ENCODE results near the gene CC2D2A.
A peak's percentile ranks its signal among the peaks of the same experiment; 100 is the strongest.
"Not testable (repeated sequence)": the region's sequence is repeated elsewhere in the genome, so short reads cannot be mapped to it uniquely, and the experiment has no call there.

The CC2D2A gene

GRCh38 chr4:15563871-15564270, 94.2 kb downstream of the CC2D2A start:
- DNase-seq = no peak

GRCh38 chr4:15568821-15569220, 99.1 kb downstream of the CC2D2A start:
- no peak for DNase-seq

- no peak for DNase-seq
Measured at GRCh38 chr4:15569746-15570145, 100.1 kb downstream of the CC2D2A start.

- DNase-seq = no peak
Measured at GRCh38 chr4:15575966-15576365, 106.3 kb downstream of the CC2D2A start.

DNA sequence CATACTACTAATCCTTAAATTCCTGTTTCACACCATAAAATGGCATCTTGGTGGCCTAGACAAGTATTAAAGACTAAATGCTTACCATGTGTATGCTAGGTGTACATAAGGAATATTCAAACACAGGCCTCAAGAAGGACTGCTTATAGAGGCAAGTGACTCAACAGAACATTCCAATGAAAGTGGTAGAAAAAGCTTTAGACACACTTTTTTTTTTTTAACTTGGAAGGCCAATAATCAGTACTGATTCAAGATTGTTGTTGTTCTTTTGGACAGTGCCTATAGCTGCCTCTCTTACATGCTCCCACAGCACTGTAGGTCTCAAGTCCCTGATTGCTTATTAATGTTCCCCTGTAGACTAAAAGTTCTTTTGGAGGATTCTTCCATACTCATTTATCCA, 107.8 kb downstream of the CC2D2A start:
- DNase-seq = no peak

GRCh38 chr4:15584785-15585184, 115.1 kb downstream of the CC2D2A start:
- DNase-seq = no peak

GRCh38 chr4:15585331-15585730, 115.6 kb downstream of the CC2D2A start:
- no peak for DNase-seq

DNA sequence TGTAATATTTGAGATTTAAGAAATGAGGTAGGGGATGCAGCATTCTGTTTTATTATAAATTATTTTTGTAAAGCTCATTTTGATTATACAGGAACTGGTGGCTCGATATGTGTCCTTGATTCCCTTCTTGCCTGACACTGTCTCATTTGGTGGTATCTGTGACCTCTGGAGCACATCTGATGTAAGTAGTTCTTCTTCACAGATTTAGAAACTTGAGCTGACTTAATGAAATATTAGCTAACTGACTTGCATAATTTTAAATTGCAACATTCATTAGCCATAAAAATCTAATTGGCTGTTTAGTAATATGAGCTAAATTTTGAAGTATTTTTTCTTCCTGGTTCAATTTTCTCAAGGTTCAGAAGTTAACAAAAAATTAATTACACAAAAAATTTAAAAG, 116.4 kb downstream of the CC2D2A start:
- DNase-seq = no peak

GRCh38 chr4:15587649-15588048, 118.0 kb downstream of the CC2D2A start:
- DNase-seq = no peak

DNA sequence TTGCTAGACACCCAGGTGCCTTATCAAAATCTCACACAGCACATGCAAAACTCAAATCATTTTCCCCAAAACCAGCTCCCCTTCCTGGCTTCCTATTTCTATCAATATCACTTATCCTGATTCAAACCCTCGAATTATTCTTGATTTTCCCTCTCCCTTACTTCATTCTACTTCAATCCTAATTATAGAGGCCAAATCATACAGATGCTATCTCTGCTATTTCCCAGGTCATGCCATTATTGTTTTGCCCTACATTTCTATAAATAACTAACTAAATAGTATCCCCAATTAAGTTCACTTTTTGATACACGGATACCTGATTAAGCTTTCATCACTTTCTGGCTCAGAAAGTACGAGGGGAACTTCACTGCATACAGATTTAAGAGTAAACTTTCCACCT, 123.1 kb downstream of the CC2D2A start:
- DNase-seq = no peak

DNA sequence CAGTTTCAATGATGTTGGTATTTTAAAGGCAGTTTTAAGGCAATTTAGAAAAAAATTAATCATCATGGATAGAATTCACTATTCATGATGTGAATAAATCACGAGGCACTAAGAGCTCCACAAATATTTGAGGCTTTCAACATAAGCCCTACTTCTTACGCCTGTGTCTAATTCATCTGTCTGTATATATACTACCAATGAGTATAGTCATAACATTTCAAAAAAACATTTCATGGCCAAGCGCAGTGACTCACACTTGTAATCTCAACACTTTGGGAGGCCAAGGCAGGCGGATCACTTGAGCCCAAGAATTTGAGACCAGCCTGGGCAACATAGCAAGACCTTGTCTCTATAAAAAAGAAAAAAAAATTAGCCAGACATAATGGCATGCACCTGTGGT, 129.0 kb downstream of the CC2D2A start:
- no peak for DNase-seq

DNA sequence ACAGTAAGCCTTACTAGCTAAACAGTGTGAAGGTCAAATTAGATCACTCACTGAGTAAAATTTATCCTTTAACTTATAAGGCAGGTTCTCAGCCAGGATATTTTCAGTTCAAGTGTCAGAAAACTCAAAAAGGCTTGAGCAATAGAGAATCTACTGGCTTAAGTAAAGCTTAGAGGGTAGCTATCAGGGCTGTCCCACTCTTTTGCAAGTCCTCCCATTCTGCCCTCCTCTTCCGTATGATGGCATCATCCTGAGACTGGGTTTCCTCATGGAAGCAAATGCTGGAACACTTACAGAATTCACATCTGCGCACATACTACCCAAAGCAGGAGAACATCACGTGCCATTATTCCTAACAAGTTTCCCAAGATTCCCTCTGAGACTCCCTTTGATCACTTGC, 130.5 kb downstream of the CC2D2A start:
- DNase-seq = no peak

- no peak for DNase-seq
Measured at GRCh38 chr4:15601862-15602261, 132.2 kb downstream of the CC2D2A start.

- DNase-seq = no peak
Measured at GRCh38 chr4:15605537-15605936, 135.9 kb downstream of the CC2D2A start.

DNA sequence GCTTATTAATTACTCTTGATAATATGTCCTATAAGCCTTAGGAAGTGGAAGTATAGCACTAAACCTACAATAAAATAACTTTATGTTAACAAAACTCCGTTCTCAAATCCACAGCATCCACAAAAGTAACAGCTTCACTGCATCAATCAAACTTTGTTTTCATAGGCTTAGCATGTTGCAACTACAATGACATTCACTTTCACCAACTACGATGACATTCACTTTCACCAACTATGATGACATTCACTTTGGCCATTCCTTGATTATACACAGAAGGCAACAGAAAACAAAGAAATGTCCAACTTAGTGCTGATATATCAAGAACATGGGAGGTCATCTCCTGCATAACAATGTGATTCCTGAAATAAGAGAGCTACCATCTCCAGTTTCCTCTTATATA, 141.2 kb downstream of the CC2D2A start:
- DNase-seq = no peak

GRCh38 chr4:15612136-15612535, 142.5 kb downstream of the CC2D2A start:
- no peak for DNase-seq

GRCh38 chr4:15614891-15615290, 145.2 kb downstream of the CC2D2A start:
- not testable (repeated sequence) for DNase-seq

GRCh38 chr4:15617407-15617806, 147.7 kb downstream of the CC2D2A start:
- DNase-seq = not testable (repeated sequence)

- no peak for DNase-seq
Measured at GRCh38 chr4:15636818-15637217, 167.1 kb downstream of the CC2D2A start.

GRCh38 chr4:15638418-15638817, 168.7 kb downstream of the CC2D2A start:
- no peak for DNase-seq

- DNase-seq = no peak
Measured at GRCh38 chr4:15648600-15648999, 178.9 kb downstream of the CC2D2A start.

GRCh38 chr4:15649914-15650545, 180.3 kb downstream of the CC2D2A start:
- peak; percentile 31 for DNase-seq

Data from activated CD4-positive, alpha-beta T cell treated with anti-CD3 and anti-CD28 coated beads for 1 hour (primary cell).